ENCODE results near the gene TSEN2.
"Not testable (repeated sequence)": the region's sequence is repeated elsewhere in the genome, so short reads cannot be mapped to it uniquely, and the experiment has no call there.

Gene TSEN2

GRCh38 chr3:12472000-12472610 is 12.2 kb upstream of the TSEN2 start:
- no peak for DNase-seq (ENCODE audit: low read depth)

- no peak for DNase-seq (ENCODE audit: low read depth)
These were observed 11.5 kb upstream of the TSEN2 start for GRCh38 chr3:12472796-12473195.

- no peak for DNase-seq (ENCODE audit: low read depth)
These were observed 10.8 kb upstream of the TSEN2 start for GRCh38 chr3:12473511-12473910.

GRCh38 chr3:12476238-12476897 is 7.9 kb upstream of the TSEN2 start:
- DNase-seq (ENCODE audit: low read depth), result no peak

GRCh38 chr3:12477256-12477655 is 7.0 kb upstream of the TSEN2 start:
- no peak for DNase-seq (ENCODE audit: low read depth)

- no peak for DNase-seq (ENCODE audit: low read depth)
These were observed 6.0 kb upstream of the TSEN2 start for GRCh38 chr3:12478326-12478725.

GRCh38 chr3:12479198-12479597 is 5.1 kb upstream of the TSEN2 start:
- DNase-seq (ENCODE audit: low read depth), result not testable (repeated sequence)

GRCh38 chr3:12479919-12480427 is 4.3 kb upstream of the TSEN2 start:
- DNase-seq (ENCODE audit: low read depth), result peak; percentile 13

GRCh38 chr3:12483410-12483809 is 870 bp upstream of the TSEN2 start:
- no peak for DNase-seq (ENCODE audit: low read depth)

GRCh38 chr3:12483872-12484197 is 445 bp upstream of the TSEN2 start:
- DNase-seq (ENCODE audit: low read depth), result no peak

- DNase-seq (ENCODE audit: low read depth), result no peak
These were observed 675 bp downstream of the TSEN2 start for GRCh38 chr3:12484983-12485327.

GRCh38 chr3:12486001-12486400 is 1.7 kb downstream of the TSEN2 start:
- no peak for DNase-seq (ENCODE audit: low read depth)

GRCh38 chr3:12486916-12487315 is 2.6 kb downstream of the TSEN2 start:
- no peak for DNase-seq (ENCODE audit: low read depth)

- DNase-seq (ENCODE audit: low read depth), result no peak
These were observed 3.1 kb downstream of the TSEN2 start for GRCh38 chr3:12487336-12487735.

- DNase-seq (ENCODE audit: low read depth), result no peak
These were observed 3.5 kb downstream of the TSEN2 start for GRCh38 chr3:12487786-12488185.

- no peak for DNase-seq (ENCODE audit: low read depth)
These were observed 5.1 kb downstream of the TSEN2 start for GRCh38 chr3:12489368-12489767.

GRCh38 chr3:12489832-12490231 is 5.6 kb downstream of the TSEN2 start:
- no peak for DNase-seq (ENCODE audit: low read depth)

GRCh38 chr3:12490547-12490946 is 6.3 kb downstream of the TSEN2 start:
- no peak for DNase-seq (ENCODE audit: low read depth)

GRCh38 chr3:12495749-12496452 is 11.6 kb downstream of the TSEN2 start:
- DNase-seq (ENCODE audit: low read depth), result no peak

GRCh38 chr3:12496453-12496761 is 12.1 kb downstream of the TSEN2 start:
- no peak for DNase-seq (ENCODE audit: low read depth)

- DNase-seq (ENCODE audit: low read depth), result no peak
These were observed 15.2 kb downstream of the TSEN2 start for GRCh38 chr3:12499474-12499873.

GRCh38 chr3:12501360-12502020 is 17.2 kb downstream of the TSEN2 start:
- no peak for DNase-seq (ENCODE audit: low read depth)
